HL-60/S4 treated with retinoic acid at 250 ng/mL for 4 days and 3 days (cell line): ENCODE measurements around the gene SERPINB13.
"Not testable (repeated sequence)": the region's sequence is repeated elsewhere in the genome, so short reads cannot be mapped to it uniquely, and the experiment has no call there.

Source experiments
- in situ Hi-C: fragments of 300-500 bp; cut with MboI; formaldehyde crosslinking; loops from 2 replicates; pipeline ENCODE4 v1.7.0; 2022; ENCODE audit warnings: low sequenced_read_pairs

SERPINB13 gene

GRCh38 chr18:63644694-63645093 is 57.6 kb downstream of the SERPINB13 start:
- in situ Hi-C loops: not testable (repeated sequence)

DNA sequence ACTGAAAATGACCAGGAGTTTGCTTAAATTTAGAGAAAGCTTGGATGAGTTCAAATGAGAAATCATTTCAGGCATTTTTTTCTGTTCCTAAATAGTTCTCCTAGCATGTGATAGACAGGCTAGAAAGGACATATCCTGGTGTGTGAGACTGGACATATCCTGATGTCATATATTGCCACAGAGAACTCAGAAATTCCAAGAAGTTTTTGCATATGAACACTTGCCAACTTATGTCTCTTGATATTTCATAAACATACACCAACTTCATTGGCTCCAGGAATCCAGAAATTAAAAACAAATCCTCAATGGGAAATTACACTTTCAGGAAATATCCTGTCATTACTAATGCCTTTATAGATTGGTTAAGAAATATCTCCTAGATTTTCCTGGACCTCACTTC is 59.8 kb downstream of the SERPINB13 start:
- in situ Hi-C loops: no loop called here

DNA sequence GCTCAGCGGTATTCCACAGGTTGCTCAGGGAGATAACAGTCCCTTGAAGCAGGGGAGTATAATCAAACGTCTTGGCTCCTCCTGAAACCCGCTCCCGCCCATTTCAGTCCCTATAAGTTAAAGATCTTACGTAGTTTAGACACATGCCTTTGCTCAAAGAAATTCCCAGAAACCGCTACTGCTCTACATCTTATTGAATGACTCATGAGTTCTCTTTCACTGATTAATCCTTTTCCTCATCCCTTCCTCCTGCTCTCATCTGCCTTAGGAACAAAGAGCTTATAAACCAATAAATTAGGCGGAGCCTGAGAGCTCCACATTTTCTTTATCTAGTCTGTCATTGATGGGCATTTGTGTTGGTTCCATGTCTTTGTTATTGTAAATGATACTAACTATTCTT is 61.1 kb downstream of the SERPINB13 start:
- in situ Hi-C loops: no loop called here
